Measurements from ENCODE around the gene EMILIN1.
A peak's percentile ranks its signal among the peaks of the same experiment; 100 is the strongest.
"Not testable (repeated sequence)": the region's sequence is repeated elsewhere in the genome, so short reads cannot be mapped to it uniquely, and the experiment has no call there.

The EMILIN1 gene

DNA sequence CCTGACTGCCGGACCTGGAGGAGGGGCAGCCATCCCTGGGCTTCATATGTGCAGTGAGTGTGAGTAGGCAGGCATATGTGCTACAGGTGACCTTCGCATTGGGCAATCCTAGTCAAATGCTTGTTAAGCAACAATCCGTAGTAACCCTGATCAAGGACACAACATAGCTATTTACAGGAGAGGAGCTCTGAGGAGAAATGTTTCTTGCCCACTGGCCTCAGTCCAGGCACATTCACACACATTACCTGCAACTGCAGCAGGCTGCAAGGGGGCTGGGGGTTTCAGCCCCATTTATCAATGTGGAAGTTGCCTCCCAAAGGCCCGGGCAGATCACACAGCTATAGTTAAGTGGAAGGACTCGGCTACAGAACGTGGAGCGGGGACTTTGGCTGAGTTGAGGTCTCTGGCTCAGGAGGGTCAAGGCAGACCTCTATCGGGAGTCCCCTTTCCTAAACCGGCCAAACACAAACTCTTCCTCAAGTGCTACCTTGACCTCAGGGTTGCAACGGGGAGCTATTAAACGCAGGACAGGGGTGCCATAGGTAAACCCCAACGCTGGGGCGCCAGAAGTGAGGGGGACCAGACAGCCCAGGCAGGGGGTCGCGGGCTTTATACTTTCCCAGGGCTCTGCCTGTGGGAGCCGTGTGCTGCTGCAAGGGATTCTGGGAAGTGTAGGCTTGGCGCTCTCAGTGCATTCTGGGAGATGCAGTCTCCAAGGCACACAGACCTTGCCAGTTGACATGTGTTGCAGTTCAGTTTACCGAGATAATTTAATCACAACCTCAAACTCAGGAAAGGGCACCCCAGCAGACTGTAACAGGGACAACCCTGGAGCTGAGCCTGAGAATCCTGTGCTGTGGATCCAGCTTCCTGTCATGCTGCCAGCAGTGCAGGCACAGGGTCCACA, 17.6 kb downstream of the EMILIN1 start:
- peak; percentile 61 for DNase-seq

DNA sequence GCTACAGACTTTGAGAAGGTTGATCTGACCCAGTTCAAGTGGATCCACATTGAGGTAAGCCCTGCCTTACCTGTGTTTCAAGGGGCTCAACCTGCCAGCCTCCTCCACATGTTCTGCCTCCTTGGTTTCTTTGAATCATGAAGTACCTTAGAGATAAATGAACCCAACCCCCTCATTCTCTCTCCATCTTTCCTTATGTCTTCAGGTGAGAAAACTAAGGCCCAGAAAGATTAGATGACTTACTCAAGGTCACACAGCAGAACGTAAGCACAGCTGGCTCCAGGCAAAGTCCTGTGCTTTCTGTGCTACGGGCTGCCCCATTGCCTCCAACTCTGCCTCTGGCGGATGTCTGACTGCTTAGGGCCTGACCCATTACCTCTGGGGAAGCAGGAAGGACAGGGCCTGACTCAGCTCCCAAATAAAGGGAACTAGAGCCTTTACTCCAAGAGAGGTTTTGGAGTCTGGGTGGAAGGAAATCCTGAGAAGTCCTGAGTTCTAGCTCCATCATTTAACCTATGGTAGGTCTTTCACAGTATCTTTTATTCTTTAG, 18.4 kb downstream of the EMILIN1 start:
- DNase-seq: no peak

DNA sequence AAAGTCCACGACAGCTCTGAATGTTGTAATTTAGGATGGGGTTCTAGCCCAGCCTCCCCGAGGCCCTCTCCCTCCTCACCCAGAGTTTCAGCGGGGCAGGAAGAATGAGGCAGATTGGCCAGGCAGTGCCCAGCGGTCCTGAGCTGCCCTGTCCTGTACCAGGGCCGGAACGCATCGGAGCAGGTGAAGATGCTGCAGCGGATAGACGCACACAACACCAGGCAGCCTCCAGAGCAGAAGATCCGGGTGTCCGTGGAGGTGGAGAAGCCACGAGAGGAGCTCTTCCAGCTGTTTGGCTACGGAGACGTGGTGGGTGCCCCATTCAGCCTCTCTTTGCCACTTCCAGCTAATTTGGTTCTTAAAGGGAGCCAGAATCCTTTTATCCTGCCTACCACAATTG, 18.9 kb downstream of the EMILIN1 start:
- DNase-seq: no peak

DNA sequence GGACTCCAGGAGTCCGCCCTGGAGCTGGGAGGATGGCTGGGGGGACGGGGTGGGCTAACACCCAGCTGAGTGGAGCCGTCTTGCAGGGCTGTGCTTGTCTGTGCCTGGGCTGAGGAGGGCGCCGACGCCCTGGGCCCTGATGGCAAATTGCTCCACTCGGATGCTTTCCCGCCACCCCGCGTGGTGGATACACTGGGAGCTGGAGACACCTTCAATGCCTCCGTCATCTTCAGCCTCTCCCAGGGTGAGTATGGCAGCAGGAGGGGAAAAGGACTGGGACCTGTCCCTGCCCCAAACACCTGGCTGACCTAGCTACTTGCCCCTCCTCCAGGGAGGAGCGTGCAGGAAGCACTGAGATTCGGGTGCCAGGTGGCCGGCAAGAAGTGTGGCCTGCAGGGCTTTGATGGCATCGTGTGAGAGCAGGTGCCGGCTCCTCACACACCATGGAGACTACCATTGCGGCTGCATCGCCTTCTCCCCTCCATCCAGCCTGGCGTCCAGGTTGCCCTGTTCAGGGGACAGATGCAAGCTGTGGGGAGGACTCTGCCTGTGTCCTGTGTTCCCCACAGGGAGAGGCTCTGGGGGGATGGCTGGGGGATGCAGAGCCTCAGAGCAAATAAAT, 21.0 kb downstream of the EMILIN1 start:
- DNase-seq: no peak

DNA sequence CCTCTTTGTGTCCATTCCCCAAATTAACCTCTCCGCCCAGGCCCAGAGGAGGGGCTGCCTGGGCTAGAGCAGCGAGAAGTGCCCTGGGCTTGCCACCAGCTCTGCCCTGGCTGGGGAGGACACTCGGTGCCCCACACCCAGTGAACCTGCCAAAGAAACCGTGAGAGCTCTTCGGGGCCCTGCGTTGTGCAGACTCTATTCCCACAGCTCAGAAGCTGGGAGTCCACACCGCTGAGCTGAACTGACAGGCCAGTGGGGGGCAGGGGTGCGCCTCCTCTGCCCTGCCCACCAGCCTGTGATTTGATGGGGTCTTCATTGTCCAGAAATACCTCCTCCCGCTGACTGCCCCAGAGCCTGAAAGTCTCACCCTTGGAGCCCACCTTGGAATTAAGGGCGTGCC, 21.6 kb downstream of the EMILIN1 start:
- no peak for DNase-seq

DNA sequence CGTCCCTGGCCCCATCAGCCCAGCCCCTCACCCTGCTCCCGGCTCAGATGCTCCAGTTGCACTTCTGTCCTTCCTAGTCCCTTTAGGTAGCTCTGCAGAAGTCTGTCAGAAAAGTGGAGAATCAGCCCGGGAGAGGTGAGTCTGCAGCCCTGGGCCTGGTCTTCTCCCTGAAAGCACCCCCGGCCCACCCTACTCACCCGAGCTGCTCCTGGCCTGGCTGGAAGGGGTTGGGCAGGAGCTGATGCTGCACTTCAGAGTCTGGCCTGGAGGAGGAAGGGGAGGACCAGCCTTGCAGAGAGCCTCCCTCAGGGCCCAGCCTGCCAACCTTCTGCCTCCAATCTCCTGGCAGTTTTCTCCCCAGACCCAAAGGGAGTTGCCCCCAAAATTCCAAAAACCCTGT, 23.9 kb downstream of the EMILIN1 start:
- DNase-seq: no peak

DNA sequence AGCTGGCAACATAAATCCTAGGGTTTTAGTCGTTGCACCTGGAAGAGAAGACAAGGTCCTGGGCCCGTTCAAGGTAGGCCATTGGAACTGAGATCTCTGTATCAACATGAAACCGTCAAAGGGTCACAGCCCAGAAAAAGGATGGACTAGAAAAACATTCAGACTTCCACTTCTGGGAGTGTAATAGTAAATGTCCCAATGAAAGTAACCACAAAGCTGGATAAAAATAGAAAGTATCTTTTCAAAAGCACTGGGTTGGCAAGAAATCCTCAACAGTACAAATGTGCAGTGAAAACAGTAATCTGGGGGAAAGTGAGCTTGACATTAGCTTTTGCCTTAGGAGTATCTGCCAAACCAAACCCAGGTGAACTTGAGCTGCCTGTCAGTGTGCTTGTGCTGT, 27.6 kb downstream of the EMILIN1 start:
- DNase-seq: no peak

DNA sequence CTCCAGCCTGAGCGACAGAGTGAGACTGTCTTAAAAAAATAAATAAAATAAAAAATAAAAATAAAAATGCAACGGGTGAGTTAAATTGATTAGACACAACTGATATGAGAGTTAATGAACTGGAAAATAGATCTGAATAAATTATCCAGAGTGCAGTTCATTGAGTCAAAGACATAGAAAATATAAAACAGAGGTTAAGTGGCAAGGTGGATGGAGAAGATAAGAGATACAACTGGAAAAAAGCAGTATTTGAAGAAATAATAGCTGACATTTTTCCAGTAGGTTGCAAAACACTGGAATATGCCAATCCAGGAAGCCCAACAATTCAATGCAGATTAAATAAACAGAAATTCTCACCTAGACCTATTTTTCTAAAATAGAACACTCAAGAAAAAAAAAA, 29.8 kb downstream of the EMILIN1 start:
- no peak for DNase-seq

DNA sequence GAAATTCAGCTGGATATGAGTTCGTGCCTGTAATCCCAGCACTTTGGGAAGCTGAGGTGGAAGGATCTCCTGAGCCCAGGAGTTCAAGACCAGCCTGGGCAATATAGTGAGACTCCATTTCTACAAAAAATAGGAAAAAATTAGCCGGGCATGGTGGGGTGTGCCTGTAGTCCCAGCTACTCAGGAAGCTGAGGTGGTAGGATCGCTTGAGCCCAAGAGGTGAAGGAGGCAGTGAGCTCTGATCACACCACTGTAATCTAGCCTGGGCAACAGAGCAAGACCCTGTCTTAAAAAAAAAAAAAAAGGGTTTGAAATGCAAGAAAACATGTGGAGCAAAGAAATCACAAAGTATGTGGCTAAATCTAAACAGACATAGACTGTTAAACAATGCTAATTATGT, 30.7 kb downstream of the EMILIN1 start:
- DNase-seq: no peak

DNA sequence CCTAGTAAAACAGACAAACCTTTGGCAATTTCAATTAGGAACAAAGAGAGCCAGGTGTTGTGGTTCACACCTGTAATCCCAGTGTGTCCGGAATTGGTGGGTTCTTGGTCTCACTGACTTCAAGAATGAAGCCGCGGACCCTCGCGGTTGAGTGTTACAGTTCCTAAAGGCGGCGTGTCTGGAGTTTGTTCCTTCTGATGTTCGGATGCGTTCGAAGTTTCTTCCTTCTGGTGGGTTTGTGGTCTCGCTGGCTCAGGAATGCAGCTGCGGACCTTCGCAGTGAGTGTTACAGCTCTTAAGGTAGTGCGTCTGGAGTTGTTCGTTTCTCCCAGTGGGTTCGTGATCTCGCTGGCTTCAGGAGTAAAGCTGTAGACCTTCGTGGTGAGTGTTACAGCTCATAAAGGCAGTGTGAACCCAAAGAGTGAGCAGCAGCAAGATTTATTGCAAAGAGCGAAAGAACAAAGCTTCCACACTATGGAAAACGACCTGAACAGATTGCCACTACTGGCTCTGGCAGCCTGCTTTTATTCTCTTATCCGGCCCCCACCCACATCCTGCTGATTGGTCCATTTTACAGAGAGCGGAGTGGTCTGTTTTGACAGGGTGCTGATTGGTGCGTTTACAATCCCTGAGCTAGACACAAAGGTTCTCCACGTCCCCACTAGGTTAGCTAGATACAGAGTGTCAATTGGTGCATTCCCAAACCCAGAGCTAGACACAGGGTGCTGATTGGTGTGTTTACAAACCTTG, 32.4 kb downstream of the EMILIN1 start:
- DNase-seq: not testable (repeated sequence)

DNA sequence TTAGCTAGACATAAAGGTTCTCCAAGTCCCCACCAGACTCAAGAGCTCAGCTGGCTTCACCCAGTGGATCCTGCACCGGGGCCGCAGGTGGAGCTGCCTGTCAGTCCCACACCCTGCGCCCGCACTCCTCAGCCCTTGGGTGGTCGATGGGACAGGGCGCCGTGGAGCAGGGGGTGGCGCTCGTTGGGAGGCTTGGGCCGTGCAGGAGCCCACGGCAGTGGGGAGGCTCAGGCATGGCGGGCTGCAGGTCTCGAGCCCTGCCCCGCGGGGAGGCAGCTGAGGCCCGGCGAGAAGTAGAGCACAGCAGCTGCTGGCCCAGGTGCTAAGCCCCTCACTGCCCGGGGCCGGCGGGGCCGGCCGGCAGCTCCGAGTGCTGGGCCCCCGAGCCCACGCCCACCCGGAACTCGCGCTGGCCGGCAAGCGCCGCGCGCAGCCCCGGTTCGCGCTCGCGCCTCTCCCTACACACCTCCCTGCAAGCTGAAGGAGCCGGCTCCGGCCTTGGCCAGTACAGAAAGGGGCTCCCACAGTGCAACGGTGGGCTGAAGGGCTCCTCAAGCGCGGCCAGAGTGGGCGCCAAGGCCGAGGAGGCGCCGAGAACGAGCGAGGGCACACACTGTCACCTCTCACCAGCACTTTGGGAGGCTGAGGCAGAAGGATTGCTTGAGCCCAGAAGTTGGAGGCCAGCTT, 33.1 kb downstream of the EMILIN1 start:
- DNase-seq: not testable (repeated sequence)

DNA sequence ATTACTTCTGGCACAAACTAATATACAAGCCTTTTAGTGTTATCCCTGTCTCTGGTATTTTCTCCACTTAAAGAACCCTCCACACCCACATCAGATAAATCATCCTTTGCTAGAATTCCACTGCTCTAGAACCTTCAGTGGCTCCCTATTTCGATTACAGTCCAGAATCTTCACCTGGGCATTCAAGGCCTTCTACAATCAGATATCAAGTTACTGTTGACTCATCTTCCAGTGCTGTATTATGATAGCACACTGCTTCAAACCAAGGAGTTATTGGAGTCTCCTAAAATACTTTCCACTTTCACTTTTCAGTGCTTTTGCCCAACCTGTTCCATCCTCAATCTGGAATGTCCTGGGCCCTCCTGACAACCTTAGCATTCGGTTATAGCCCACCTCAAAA, 37.1 kb downstream of the EMILIN1 start:
- no peak for DNase-seq

DNA sequence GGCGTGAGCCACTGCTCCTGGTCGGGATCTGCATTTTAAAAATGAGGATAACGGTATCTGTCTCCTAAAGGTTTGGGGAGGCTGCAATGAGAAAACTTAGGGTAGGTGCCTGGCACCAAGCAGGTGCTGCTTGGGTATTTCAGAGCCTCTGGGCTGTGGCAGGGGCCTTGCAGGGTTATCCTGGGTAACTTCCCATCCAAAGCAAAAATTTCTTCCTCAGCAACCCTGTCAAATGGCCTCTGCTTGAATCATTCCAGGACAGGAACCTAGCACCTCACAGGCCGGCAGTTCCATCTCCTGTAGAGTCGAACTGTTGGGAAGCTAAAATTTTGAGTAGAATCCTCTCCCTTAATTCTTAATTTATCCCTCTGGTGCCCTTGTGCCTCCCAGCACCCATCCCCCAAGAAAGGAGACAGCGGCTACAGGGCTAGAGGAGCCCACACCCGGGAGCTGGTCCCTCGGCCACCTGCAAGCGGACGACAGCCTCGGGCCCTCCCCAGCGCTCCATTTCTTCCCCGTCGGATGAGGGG, 39.6 kb downstream of the EMILIN1 start:
- DNase-seq: no peak

DNA sequence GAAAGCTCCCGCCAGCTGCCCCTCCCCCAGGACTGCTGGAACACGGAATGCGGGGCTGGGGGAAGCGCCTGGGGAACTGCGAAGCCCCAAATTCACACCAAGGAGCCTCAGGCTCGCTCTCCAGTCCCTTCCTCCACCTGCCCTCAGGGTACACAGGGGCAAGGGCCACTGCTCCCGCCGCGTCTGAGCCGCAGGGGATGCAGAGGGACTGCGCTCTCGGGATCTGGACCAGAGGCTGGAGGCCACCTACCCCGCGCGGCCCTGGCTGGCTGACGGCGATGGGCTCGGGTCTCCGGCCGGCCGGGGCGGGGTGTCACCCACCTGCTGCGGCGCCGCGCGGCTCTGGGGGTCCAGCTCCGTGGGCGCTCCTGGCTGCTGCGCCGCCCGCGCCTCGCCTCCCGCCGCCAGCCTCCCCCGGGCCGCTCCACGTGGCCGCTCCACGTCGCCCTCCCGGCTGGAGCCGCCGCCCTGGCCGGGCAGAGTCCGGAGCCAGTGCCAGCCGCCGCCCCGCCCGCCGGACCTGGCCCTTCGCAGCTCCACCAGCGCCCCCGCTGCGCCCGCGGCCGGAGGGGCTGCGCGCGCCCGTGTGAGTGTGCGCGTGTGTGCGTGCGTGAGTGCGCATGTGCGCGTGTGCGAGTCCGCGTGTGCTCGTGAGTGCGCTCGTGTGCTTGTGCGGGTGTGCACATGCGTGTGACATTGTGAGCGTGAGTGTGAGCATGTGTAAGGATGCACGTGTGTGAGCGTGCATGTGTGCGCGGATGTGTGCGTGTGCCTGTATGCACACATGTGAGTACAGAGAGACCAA, 40.3 kb downstream of the EMILIN1 start, which contains the start of gene CGREF1:
CGREF1 (minus strand) TSS at position 604 of the 805 bp plus-strand sequence. CDS start 14,762 bp downstream, outside the sequence.
- no peak for DNase-seq

DNA sequence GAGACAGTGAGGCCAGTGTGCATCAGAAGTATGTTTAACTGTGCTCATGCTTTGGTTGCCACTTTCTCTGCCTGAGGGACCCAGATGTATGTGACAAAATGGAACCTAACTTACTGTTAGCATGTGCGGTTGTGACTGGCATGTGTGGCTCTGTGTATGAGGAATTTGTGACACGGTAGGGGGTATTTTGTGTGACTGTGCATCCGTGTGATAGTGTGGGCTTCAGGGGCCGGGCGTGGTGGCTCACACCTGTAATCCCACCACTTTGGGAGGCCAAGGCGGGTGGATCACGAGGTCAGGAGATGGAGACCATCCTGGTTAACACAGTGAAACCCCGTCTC, 40.9 kb downstream of the EMILIN1 start:
- not testable (repeated sequence) for DNase-seq

DNA sequence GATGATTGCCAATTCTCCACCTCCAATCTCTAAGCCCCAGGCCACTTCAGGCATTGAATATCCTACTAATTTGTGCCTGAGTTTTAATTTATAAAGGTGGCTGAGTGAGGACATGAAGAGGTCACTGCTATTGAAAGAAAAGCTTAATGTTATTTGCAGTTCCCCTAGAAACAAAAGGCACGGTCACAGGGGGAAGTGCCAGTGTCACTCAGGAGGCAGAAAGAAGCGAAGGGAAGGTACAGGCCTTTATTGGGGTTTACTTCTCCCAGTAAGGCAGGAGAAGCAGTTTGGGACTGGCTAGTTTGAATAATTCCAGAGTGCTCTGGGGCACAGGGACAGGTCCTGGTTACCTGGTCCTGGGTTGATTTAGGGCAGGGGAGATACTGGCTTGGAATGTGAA, 43.5 kb downstream of the EMILIN1 start:
- no peak for DNase-seq

DNA sequence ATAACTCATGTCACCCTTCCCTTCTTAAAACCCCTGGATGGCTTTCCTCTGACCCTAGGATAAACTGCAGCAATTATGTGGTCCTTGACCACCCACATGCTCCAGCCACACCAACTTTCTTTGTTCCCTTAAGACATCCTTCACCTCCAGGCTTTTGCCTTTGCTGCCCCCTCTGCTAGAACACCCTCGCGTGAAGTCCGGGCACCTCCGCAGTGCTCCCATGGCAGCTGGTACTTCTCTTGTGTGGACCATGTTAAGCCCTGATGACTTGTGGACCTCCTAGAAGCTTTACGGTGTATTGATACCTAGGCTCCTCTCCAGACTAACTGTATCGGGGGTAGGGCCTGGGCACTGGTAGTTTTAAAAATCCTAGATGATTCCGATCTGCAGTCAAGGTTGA, 44.4 kb downstream of the EMILIN1 start:
- no peak for DNase-seq

DNA sequence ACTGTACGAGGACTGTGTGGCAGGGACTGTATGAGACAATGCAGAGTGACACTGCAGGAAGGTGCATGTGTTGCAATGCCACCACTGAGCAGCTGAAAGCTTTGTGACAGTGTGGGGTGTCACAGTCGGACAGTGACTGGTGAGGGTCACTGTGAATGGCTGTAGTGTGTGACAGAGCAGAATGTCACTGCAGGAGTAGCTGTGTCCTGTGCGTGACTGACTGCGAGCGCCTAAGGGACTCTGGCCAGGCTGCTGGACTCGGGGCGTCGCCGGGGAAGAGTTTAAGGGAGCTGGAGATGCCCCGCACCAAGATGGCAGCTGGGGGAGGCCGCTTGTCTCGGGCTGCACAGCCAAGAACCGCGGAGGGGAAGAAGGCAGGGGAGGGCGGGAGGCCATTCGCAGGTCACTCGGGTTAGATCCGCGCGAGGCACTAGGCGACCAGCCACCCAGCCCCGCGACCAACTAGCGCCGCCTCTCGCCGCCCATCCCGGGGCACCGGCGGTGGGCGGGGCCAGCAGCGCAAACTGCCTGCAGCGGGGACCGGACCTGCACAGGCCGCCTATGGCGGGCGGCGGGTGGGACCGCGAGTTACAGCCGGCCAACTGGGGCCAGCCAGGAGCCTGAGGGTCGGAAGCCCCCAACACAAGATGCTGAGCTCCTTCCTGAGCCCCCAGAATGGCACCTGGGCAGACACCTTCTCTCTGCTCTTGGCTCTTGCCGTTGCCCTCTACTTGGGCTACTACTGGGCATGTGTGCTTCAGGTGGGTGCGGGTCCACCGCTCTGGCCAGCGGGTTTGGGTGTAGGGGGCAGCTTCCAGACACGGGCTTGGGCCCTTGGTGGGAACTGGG, 45.1 kb downstream of the EMILIN1 start, which contains the start of gene ABHD1:
ABHD1 (plus strand) TSS at position 514 of the 849 bp plus-strand sequence; CDS start at position 648, 134 bp downstream.
- peak; percentile 38 for DNase-seq

DNA sequence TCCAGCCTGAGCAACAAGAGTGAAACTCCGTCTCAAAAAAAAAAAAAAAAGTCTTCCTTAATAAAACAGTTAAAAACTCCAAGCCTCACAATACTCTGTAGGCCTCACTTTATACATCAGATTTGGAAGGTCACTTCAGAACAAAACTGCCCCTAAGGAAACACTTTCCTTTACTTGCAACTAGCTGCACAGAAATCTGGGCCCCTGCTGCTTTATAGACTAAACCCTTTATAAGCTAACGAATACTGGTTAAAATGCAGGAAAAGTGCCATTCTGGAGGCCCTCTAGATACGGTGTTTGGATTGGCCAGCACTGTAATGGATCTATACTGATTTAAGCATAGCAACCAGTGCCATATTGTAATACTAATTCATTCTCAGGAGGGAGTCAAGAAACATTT, 46.7 kb downstream of the EMILIN1 start:
- DNase-seq: no peak

DNA sequence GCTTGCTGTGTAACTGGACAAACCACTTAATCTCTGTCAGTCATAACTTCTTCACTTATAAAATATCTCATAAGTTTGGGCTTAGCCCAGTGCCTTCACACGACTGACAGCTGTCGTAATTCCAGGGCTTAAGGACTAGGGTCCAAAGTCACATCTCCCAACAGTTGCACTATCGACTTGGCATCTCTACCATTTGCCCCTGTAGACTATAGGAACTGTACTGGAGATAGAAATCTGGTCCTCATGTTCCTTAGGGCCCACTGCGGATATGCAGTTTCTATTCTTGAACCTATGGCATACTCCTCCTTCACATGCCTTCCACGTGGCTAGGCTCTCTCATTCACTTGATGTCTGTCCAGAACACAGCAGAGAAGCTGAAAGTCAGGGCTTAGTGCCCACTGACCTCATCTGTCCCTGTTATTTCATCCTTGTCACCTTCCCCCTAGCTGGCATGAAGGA, 47.9 kb downstream of the EMILIN1 start:
- no peak for DNase-seq

Data from activated CD4-positive, alpha-beta T cell treated with anti-CD3 and anti-CD28 coated beads, Interleukin-2, amount 50 U/mL, for 16 hours (primary cell).